ENCODE measurements around the gene ZNF550.
"Not testable (repeated sequence)": the region's sequence is repeated elsewhere in the genome, so short reads cannot be mapped to it uniquely, and the experiment has no call there.

ZNF550 gene

GRCh38 chr19:57512845-57513244 is 46.8 kb downstream of the ZNF550 start:
- ATAC-seq (replicated peaks; ENCODE audit: extremely low read depth, poor library complexity, severe bottlenecking): no peak
- no peak overlapping the region for H3K4me3 Mint-ChIP-seq
- no peak overlapping the region for H3K27ac Mint-ChIP-seq (ENCODE audit: low read depth)
- H3K27me3 Mint-ChIP-seq: no peaks in the 10 kb centered on the region
- H3K9me3 Mint-ChIP-seq: peaks cover 35% of the 10 kb centered on the region
- DNase-seq (ENCODE audit: low spot score in 2 of 2): no peak
- no peaks in the 10 kb centered on the region for H3K4me1 Mint-ChIP-seq
- H3K36me3 Mint-ChIP-seq (ENCODE audit: insufficient read depth): peaks cover 11% of the 10 kb centered on the region

- Mint-ChIP-seq H3K27me3 (no peaks in the 10 kb centered on the region), H3K27ac (ENCODE audit: low read depth) (no peak overlapping the region), H3K9me3 (peaks cover 36% of the 10 kb centered on the region), H3K4me3 (no peak overlapping the region), H3K4me1 (no peaks in the 10 kb centered on the region), H3K36me3 (ENCODE audit: insufficient read depth) (peaks cover 22% of the 10 kb centered on the region)
- ATAC-seq (replicated peaks; ENCODE audit: extremely low read depth, poor library complexity, severe bottlenecking): no peak
- DNase-seq (ENCODE audit: low spot score in 2 of 2): no peak
Observed at GRCh38 chr19:57511484-57511883, 48.2 kb downstream of the ZNF550 start.

DNA sequence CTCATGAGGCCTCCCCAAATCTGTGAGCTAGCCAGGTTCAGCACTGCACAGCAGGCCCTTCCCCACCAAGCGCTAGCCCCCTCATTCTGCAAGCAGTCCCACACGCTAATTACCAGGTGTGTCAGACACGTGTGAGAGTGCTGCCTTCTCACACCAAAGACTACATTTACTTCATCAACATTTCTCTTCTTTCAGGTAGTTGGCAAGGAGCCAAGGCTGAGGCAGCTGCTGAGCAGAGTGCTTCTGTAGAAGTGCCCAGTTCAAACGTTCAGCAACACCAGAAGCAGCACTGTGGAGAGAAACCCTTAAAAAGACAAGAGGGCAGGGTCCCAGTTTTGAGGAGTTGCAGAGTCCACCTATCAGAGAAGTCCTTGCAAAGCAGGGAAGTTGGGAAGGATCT is 53.5 kb downstream of the ZNF550 start:
- Mint-ChIP-seq H3K4me1 (peaks cover 24% of the 10 kb centered on the region), H3K9me3 (peaks cover 30% of the 10 kb centered on the region), H3K27me3 (no peaks in the 10 kb centered on the region), H3K4me3 (no peak overlapping the region), H3K36me3 (ENCODE audit: insufficient read depth) (peaks cover 43% of the 10 kb centered on the region), H3K27ac (ENCODE audit: low read depth) (no peak overlapping the region)
- ATAC-seq (replicated peaks; ENCODE audit: extremely low read depth, poor library complexity, severe bottlenecking): no peak
- DNase-seq (ENCODE audit: low spot score in 2 of 2): no peak

DNA sequence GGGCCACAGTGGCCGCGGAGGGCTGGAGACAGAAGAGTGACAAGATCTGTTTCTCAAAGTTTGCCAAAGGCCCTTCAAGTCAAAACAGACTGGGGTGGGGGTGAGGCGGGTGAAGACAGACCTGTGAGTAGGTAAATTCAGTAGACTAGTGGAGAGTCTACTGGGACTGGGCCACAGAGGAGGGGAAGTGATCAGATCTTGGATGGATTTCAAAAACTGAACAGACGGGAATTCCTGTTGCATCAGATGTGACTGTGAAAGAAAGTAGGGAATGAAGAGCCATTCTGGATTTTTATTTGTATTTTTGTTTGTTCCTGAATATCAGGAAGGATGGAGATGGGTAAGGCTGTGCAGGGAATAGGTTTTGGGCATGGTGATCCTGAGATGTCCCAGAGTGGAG is 59.3 kb downstream of the ZNF550 start:
- Mint-ChIP-seq H3K4me1 (peaks cover 40% of the 10 kb centered on the region), H3K27ac (ENCODE audit: low read depth) (peak overlapping the region; percentile 85), H3K4me3 (peak overlapping the region; percentile 46), H3K36me3 (ENCODE audit: insufficient read depth) (peaks cover 24% of the 10 kb centered on the region), H3K9me3 (peaks cover 32% of the 10 kb centered on the region)
- H3K27me3 Mint-ChIP-seq; ATAC-seq (replicated peaks; ENCODE audit: extremely low read depth, poor library complexity, severe bottlenecking); DNase-seq (ENCODE audit: low spot score in 2 of 2): not testable (repeated sequence)

DNA sequence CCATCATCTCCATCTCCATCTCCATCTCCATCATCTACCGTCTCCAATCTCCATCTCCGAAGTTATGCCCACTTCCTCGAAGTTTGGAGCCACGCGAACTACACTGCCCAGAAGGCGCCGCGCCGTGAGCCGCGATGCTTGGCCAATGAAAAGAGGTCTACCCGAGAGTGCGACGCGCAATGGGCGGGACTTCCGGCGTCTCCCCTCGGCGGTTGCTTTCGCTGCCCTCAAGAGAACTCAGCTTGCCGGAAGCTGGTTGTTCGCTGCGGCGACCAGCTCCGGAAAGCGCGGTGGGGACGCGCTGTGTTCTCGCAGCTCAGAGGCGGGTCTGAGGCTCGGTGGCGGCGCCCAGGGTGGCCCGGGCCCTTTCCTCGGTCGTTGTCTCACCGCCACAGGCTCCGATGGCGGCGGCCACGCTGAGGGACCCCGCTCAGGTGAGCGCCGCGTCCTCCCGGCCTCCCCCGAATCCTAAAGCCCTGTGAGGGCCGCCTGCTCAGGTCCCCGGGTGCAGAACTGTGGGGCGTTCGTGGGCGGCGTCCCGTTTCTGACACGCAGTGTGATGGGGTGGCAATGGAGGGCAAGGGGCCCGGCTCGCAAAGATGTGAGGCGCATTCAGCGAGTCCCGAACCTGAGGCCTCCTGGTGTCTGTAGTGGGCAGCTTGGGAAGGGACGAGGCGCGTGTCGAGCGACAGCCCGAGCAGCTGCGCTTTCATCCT is 59.8 kb downstream of the ZNF550 start, which contains the start of gene ZNF773:
Gene ZNF773, plus strand, starts transcription at position 259 of the 716 bp plus-strand sequence. Its CDS starts 143 bp downstream, at position 402.
- not testable (repeated sequence) for H3K27me3 Mint-ChIP-seq
- H3K27ac Mint-ChIP-seq (ENCODE audit: low read depth): peak within 1 kb of the TSS; percentile 85
- ATAC-seq (replicated peaks; ENCODE audit: extremely low read depth, poor library complexity, severe bottlenecking) (peak; percentile 98), DNase-seq (ENCODE audit: low spot score in 2 of 2) (peak; percentile 86 to 94)
- H3K36me3 Mint-ChIP-seq (ENCODE audit: insufficient read depth): peaks cover 20% of the 10 kb centered on the region
- H3K4me1 Mint-ChIP-seq: peaks cover 40% of the 10 kb centered on the region
- peaks cover 32% of the 10 kb centered on the region for H3K9me3 Mint-ChIP-seq
- H3K4me3 Mint-ChIP-seq: peak within 1 kb of the TSS; percentile 46

DNA sequence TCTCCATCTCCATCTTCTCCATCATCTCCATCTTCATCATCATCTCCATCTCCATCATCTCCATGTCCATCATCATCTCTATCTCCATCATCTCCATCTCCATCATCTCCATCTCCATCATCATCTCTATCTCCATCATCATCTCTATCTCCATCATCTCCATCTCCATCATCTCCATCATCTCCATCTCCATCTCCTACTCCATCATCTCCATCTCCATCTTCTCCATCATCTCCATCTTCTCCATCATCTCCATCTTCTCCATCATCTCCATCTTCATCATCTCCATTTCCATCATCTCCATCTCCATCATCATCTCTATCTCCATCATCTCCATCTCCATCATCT is 60.4 kb downstream of the ZNF550 start:
- H3K36me3 Mint-ChIP-seq (ENCODE audit: insufficient read depth): peaks cover 19% of the 10 kb centered on the region
- H3K4me3 Mint-ChIP-seq: peak overlapping the region; percentile 46
- H3K27me3 Mint-ChIP-seq; ATAC-seq (replicated peaks; ENCODE audit: extremely low read depth, poor library complexity, severe bottlenecking); DNase-seq (ENCODE audit: low spot score in 2 of 2): not testable (repeated sequence)
- peaks cover 39% of the 10 kb centered on the region for H3K4me1 Mint-ChIP-seq
- H3K27ac Mint-ChIP-seq (ENCODE audit: low read depth): peak overlapping the region; percentile 85
- H3K9me3 Mint-ChIP-seq: peaks cover 31% of the 10 kb centered on the region

DNA sequence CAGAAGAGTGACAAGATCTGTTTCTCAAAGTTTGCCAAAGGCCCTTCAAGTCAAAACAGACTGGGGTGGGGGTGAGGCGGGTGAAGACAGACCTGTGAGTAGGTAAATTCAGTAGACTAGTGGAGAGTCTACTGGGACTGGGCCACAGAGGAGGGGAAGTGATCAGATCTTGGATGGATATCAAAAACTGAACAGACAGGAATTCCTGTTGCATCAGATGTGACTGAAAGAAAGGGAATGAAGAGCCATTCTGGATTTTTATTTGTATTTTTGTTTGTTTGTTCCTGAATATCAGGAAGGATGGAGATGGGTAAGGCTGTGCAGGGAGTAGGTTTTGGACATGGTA is 71.4 kb downstream of the ZNF550 start:
- H3K4me3 Mint-ChIP-seq: peak overlapping the region; percentile 54
- peaks cover 13% of the 10 kb centered on the region for H3K27me3 Mint-ChIP-seq
- peaks cover 22% of the 10 kb centered on the region for H3K4me1 Mint-ChIP-seq
- peaks cover 20% of the 10 kb centered on the region for H3K36me3 Mint-ChIP-seq (ENCODE audit: insufficient read depth)
- DNase-seq (ENCODE audit: low spot score in 2 of 2); ATAC-seq (replicated peaks; ENCODE audit: extremely low read depth, poor library complexity, severe bottlenecking): not testable (repeated sequence)
- H3K9me3 Mint-ChIP-seq: peaks cover 37% of the 10 kb centered on the region
- H3K27ac Mint-ChIP-seq (ENCODE audit: low read depth): peak overlapping the region; percentile 14

- Mint-ChIP-seq H3K27ac (ENCODE audit: low read depth) (peak within 1 kb of the TSS; percentile 71), H3K27me3 (peaks cover 13% of the 10 kb centered on the region), H3K4me1 (peaks cover 22% of the 10 kb centered on the region), H3K36me3 (ENCODE audit: insufficient read depth) (peaks cover 14% of the 10 kb centered on the region), H3K4me3 (peak within 1 kb of the TSS; percentile 54), H3K9me3 (peaks cover 34% of the 10 kb centered on the region)
- ATAC-seq (replicated peaks; ENCODE audit: extremely low read depth, poor library complexity, severe bottlenecking) (peak; percentile 96), DNase-seq (ENCODE audit: low spot score in 2 of 2) (peak; percentile 84 to 85)
Observed at GRCh38 chr19:57487477-57488298, 72.0 kb downstream of the ZNF550 start, which contains the start of gene ZNF419. ZNF419 (plus strand) TSS chr19:57487750; CDS start chr19:57487951, 201 bp downstream.
